Trophoblast cell (in vitro differentiated cells and primary cell): Measurements from ENCODE around the gene BIN2.

ENCODE experiments used
- DNase-seq, 2 donors: peaks; one replicate each; pipeline ENCODE4 v3.0.0-alpha.2; 2016
- H2AFZ ChIP-seq: 2 replicates; pipeline ENCODE4 v1.6.1; 2013; ENCODE audit warnings: low read length, moderate library complexity, mild to moderate bottlenecking; ENCODE audit not compliant: insufficient read depth, poor library complexity
- H2AK5ac ChIP-seq: 2 replicates; pipeline ENCODE4 v1.6.1; 2013; ENCODE audit warnings: mild to moderate bottlenecking, low read length
- H2BK120ac ChIP-seq: 2 replicates; pipeline ENCODE4 v1.6.1; 2013; ENCODE audit warnings: low read length, mild to moderate bottlenecking, moderate library complexity; ENCODE audit not compliant: insufficient read depth, poor library complexity
- H2BK12ac ChIP-seq: 2 replicates; pipeline ENCODE4 v1.6.1; 2013; ENCODE audit warnings: mild to moderate bottlenecking, low read length, moderate library complexity
- H2BK5ac ChIP-seq: 2 replicates; pipeline ENCODE4 v1.6.1; 2013; ENCODE audit warnings: low read length, low read depth, moderate library complexity, mild to moderate bottlenecking; ENCODE audit not compliant: poor library complexity
- H3K14ac ChIP-seq: 2 replicates; pipeline ENCODE4 v1.6.1; 2013; ENCODE audit warnings: mild to moderate bottlenecking, low read length
- H3K18ac ChIP-seq: 2 replicates; pipeline ENCODE4 v1.6.1; 2013; ENCODE audit warnings: mild to moderate bottlenecking, low read length
- H3K23ac ChIP-seq: 2 replicates; pipeline ENCODE4 v1.6.1; 2013; ENCODE audit warnings: low read length
- H3K27ac ChIP-seq: 2 replicates; pipeline ENCODE4 v1.5.1; 2013; ENCODE audit warnings: low read depth, mild to moderate bottlenecking, inconsistent platforms, low read length, moderate library complexity
- H3K27me3 ChIP-seq: 2 replicates; pipeline ENCODE4 v1.6.1; 2013; ENCODE audit warnings: inconsistent platforms, mild to moderate bottlenecking, low read length, moderate library complexity; ENCODE audit not compliant: insufficient read depth
- H3K36me3 ChIP-seq, 2 experiments: 1 replicate in 1 of 2; 2 replicates in 1 of 2; pipeline ENCODE4 v1.6.1; 2013; ENCODE audit warnings: low read length in 2 of 2, mild to moderate bottlenecking in 2 of 2, moderate library complexity in 1 of 2; ENCODE audit not compliant: insufficient read depth in 2 of 2, control insufficient read depth in 1 of 2
- H3K4ac ChIP-seq: 2 replicates; pipeline ENCODE4 v1.6.1; 2013; ENCODE audit warnings: low read depth, mild to moderate bottlenecking, low read length, moderate library complexity
- H3K4me1 ChIP-seq, 2 experiments: 1 replicate in 1 of 2; 2 replicates in 1 of 2; pipeline ENCODE4 v1.6.1; 2013; ENCODE audit warnings: low read length in 2 of 2, mild to moderate bottlenecking in 2 of 2, moderate library complexity in 1 of 2; ENCODE audit not compliant: insufficient read depth in 2 of 2, control insufficient read depth in 1 of 2
- H3K4me2 ChIP-seq: 2 replicates; pipeline ENCODE4 v1.6.1; 2013; ENCODE audit warnings: inconsistent platforms, mild to moderate bottlenecking, low read length, moderate library complexity
- H3K4me3 ChIP-seq: 2 replicates; pipeline ENCODE4 v1.5.1; 2013; ENCODE audit warnings: mild to moderate bottlenecking, low read depth, low read length, inconsistent platforms
- H3K79me1 ChIP-seq: one replicate; pipeline ENCODE4 v1.6.1; 2013; ENCODE audit warnings: low read length
- H3K79me2 ChIP-seq: 2 replicates; pipeline ENCODE4 v1.6.1; 2013; ENCODE audit warnings: low read length, mild to moderate bottlenecking; ENCODE audit not compliant: control insufficient read depth, insufficient read depth, poor library complexity
- H3K9ac ChIP-seq: 2 replicates; pipeline ENCODE4 v1.6.1; 2013; ENCODE audit warnings: mild to moderate bottlenecking, low read length
- H3K9me3 ChIP-seq: 2 replicates; pipeline ENCODE4 v1.6.1; 2013; ENCODE audit warnings: low read depth, mild to moderate bottlenecking, control low read depth, inconsistent platforms, low read length; ENCODE audit not compliant: insufficient read depth
- H4K12ac ChIP-seq: 2 replicates; pipeline ENCODE4 v1.6.1; 2013; ENCODE audit warnings: low read depth, mild to moderate bottlenecking, low read length, moderate library complexity
- H4K8ac ChIP-seq: 2 replicates; pipeline ENCODE4 v1.6.1; 2013; ENCODE audit warnings: low read depth, mild to moderate bottlenecking, low read length, moderate library complexity
- H4K91ac ChIP-seq: one replicate; pipeline ENCODE4 v1.6.1; 2013; ENCODE audit warnings: low read depth, mild to moderate bottlenecking, low read length, moderate library complexity
- WGBS: extraction: QIAGEN DNeasy Blood & Tissue Kit; methylation state at CpG from one replicate; pipeline ENCODE4 v1.1.7; 2013; ENCODE audit warnings: missing lambda C conversion rate; ENCODE audit not compliant: insufficient read length, insufficient coverage; ENCODE audit errors: extremely low coverage; 5-methylcytosine and 5-hydroxymethylcytosine counted together

Gene BIN2

GRCh38 chr12:51321882-51322281 is 2.1 kb downstream of the BIN2 start:
- H3K9me3 ChIP-seq: no peaks in the 10 kb centered on the region
- peak overlapping the region; percentile 32 for H2BK12ac ChIP-seq
- H2BK5ac ChIP-seq: peak overlapping the region; percentile 65
- peak; percentile 64 to 92 for DNase-seq
- no peak overlapping the region for H3K4me3 ChIP-seq
- H2AK5ac ChIP-seq: no peak overlapping the region
- H3K23ac ChIP-seq: no peak overlapping the region
- H3K27ac ChIP-seq: peak overlapping the region; percentile 73
- H3K9ac ChIP-seq: no peak overlapping the region
- no peak overlapping the region for H2BK120ac ChIP-seq
- no peak overlapping the region for H3K14ac ChIP-seq
- H3K18ac ChIP-seq: no peak overlapping the region
- peak overlapping the region; percentile 49 for H4K91ac ChIP-seq
- H3K79me1 ChIP-seq: peaks cover 40% of the 10 kb centered on the region
- H3K79me2 ChIP-seq: no peaks in the 10 kb centered on the region
- no peak overlapping the region for H4K8ac ChIP-seq
- peaks cover 18 to 46% of the 10 kb centered on the region in 2 experiments for H3K4me1 ChIP-seq
- no peaks in the 10 kb centered on the region for H3K27me3 ChIP-seq
- H3K4ac ChIP-seq: no peak overlapping the region
- H3K4me2 ChIP-seq: no peak overlapping the region
- H2AFZ ChIP-seq: no peak overlapping the region
- no peaks in the 10 kb centered on the region for H3K36me3 ChIP-seq
- WGBS: no CpG with 5 or more reads among the region's 3 CpGs
- H4K12ac ChIP-seq: no peak overlapping the region

GRCh38 chr12:51320695-51321320 is 3.2 kb downstream of the BIN2 start:
- no peak overlapping the region for H2BK12ac ChIP-seq
- H4K91ac ChIP-seq: peak overlapping the region; percentile 27
- H2AK5ac ChIP-seq: no peak overlapping the region
- peak overlapping the region; percentile 46 for H3K4me2 ChIP-seq
- peaks cover 33% of the 10 kb centered on the region for H3K79me1 ChIP-seq
- H3K27ac ChIP-seq: peak overlapping the region; percentile 73
- H3K4me1 ChIP-seq: peaks cover 12 to 39% of the 10 kb centered on the region in 2 experiments
- DNase-seq: peak in 1 of 2 donors; percentile 37
- no peak overlapping the region for H3K9ac ChIP-seq
- no peak overlapping the region for H2AFZ ChIP-seq
- H3K36me3 ChIP-seq: no peaks in the 10 kb centered on the region
- WGBS: no CpG with 5 or more reads among the region's 3 CpGs
- no peak overlapping the region for H4K12ac ChIP-seq
- no peaks in the 10 kb centered on the region for H3K79me2 ChIP-seq
- H3K23ac ChIP-seq: no peak overlapping the region
- no peak overlapping the region for H3K4me3 ChIP-seq
- H3K4ac ChIP-seq: no peak overlapping the region
- peak overlapping the region; percentile 11 for H3K14ac ChIP-seq
- H3K9me3 ChIP-seq: no peaks in the 10 kb centered on the region
- H2BK5ac ChIP-seq: peak overlapping the region; percentile 70
- H4K8ac ChIP-seq: peak overlapping the region; percentile 0
- H3K18ac ChIP-seq: no peak overlapping the region
- no peaks in the 10 kb centered on the region for H3K27me3 ChIP-seq
- peak overlapping the region; percentile 67 for H2BK120ac ChIP-seq

GRCh38 chr12:51320311-51320694 is 3.7 kb downstream of the BIN2 start:
- Histone ChIP-seq H2AK5ac (no peak overlapping the region), H3K4me1 (peaks cover 12 to 39% of the 10 kb centered on the region in 2 experiments), H3K9ac (no peak overlapping the region), H3K4me2 (no peak overlapping the region), H3K79me2 (no peaks in the 10 kb centered on the region), H4K12ac (no peak overlapping the region), H4K91ac (peak overlapping the region; percentile 91), H3K23ac (no peak overlapping the region), H4K8ac (peak overlapping the region; percentile 69), H3K18ac (no peak overlapping the region), H2BK120ac (peak overlapping the region; percentile 95), H2BK5ac (peak overlapping the region; percentile 92), H3K27me3 (no peaks in the 10 kb centered on the region), H3K27ac (peak overlapping the region; percentile 85), H3K36me3 (no peaks in the 10 kb centered on the region), H2AFZ (no peak overlapping the region), H3K4me3 (no peak overlapping the region), H3K9me3 (no peaks in the 10 kb centered on the region), H3K4ac (peak overlapping the region; percentile 59), H3K14ac (peak overlapping the region; percentile 12), H3K79me1 (peaks cover 33% of the 10 kb centered on the region), H2BK12ac (peak overlapping the region; percentile 98)
- peak in 1 of 2 donors; percentile 52 for DNase-seq
- WGBS: no CpG with 5 or more reads among the region's 4 CpGs

GRCh38 chr12:51318846-51319599 is 5.0 kb downstream of the BIN2 start:
- no peak overlapping the region for H3K9ac ChIP-seq
- no peaks in the 10 kb centered on the region for H3K27me3 ChIP-seq

More at GRCh38 chr12:51318846-51319599, 5.0 kb downstream of the BIN2 start:
- peaks cover 7 to 34% of the 10 kb centered on the region in 2 experiments for H3K4me1 ChIP-seq
- no peak overlapping the region for H2AFZ ChIP-seq
- peak overlapping the region; percentile 15 for H2AK5ac ChIP-seq
- no peaks in the 10 kb centered on the region for H3K36me3 ChIP-seq
- H3K14ac ChIP-seq: peak overlapping the region; percentile 77
- H4K91ac ChIP-seq: peak overlapping the region; percentile 75
- H4K8ac ChIP-seq: peak overlapping the region; percentile 69
- no CpG with 5 or more reads among the region's 3 CpGs for WGBS
- no peak overlapping the region for H3K23ac ChIP-seq
- peak overlapping the region; percentile 53 for H3K4ac ChIP-seq
- peak overlapping the region; percentile 90 for H2BK5ac ChIP-seq
- H2BK12ac ChIP-seq: peak overlapping the region; percentile 95
- H3K18ac ChIP-seq: peak overlapping the region; percentile 46
- peak overlapping the region; percentile 4 for H3K4me2 ChIP-seq
- no peak overlapping the region for H3K4me3 ChIP-seq
- H3K79me1 ChIP-seq: peaks cover 29% of the 10 kb centered on the region
- H3K79me2 ChIP-seq: no peaks in the 10 kb centered on the region
- peak in 1 of 2 donors; percentile 41 for DNase-seq
- peak overlapping the region; percentile 82 for H3K27ac ChIP-seq
- H2BK120ac ChIP-seq: peak overlapping the region; percentile 80
- no peak overlapping the region for H4K12ac ChIP-seq
- H3K9me3 ChIP-seq: no peaks in the 10 kb centered on the region
